Heart left ventricle (tissue), 16 donors: ENCODE data around the gene ABLIM1. TPM values are rescaled to one million over a fixed set of nuclear protein-coding genes. Genes with fewer than 3 reads are reported as not detected.

ENCODE experiments used
- ATAC-seq, 4 donors: fragments of 200-7000 bp; cut with Tn5 transposase; one replicate each; pipeline ENCODE4 v1.9.1; 2020 to 2022; ENCODE audit warnings: moderate library complexity in 4 of 4, mild to moderate bottlenecking in 3 of 4, moderate number of reproducible peaks in 1 of 4
- DNase-seq, 5 donors: peaks; one replicate each; pipeline ENCODE4 v3.0.0-alpha.2; 2020
- H3K27ac ChIP-seq, 12 donors: fragments of 200-600 bp; sonication (generic) in 4 of 12; one replicate each; pipeline versions ENCODE4 v1.5.0 to v1.8.0; 2016 to 2022; ENCODE audit warnings: mild to moderate bottlenecking in 2 of 12
- H3K27me3 ChIP-seq, 9 donors: fragments of 200-600 bp; sonication (generic) in 2 of 9; one replicate each; pipeline versions ENCODE4 v1.5.1 to v1.8.0; 2016 to 2022; ENCODE audit warnings: mild to moderate bottlenecking in 3 of 9
- H3K36me3 ChIP-seq, 9 donors: fragments of 200-600 bp; sonication (generic) in 2 of 9; one replicate each; pipeline versions ENCODE4 v1.5.0 to v1.8.0; 2018 to 2022; ENCODE audit warnings: mild to moderate bottlenecking in 2 of 9
- H3K4me1 ChIP-seq, 12 donors: fragments of 200-600 bp; sonication (generic) in 4 of 12; one replicate each; pipeline versions ENCODE4 v1.5.0 to v1.8.0; 2016 to 2022; ENCODE audit warnings: mild to moderate bottlenecking in 3 of 12
- H3K4me3 ChIP-seq, 12 donors: fragments of 200-600 bp; sonication (generic) in 4 of 12; one replicate each; pipeline versions ENCODE4 v1.5.0 to v1.8.0; 2017 to 2022; ENCODE audit warnings: mild to moderate bottlenecking in 9 of 12, moderate library complexity in 4 of 12
- H3K9me3 ChIP-seq, 12 donors: fragments of 200-600 bp; sonication (generic) in 4 of 12; one replicate each; pipeline versions ENCODE4 v1.5.0 to v1.8.0; 2016 to 2022; ENCODE audit warnings: mild to moderate bottlenecking in 1 of 12
- POLR2A ChIP-seq, 2 donors: fragments of 450-650 bp; IDR thresholded peaks; one replicate each; pipeline ENCODE4 v1.6.1; 2017; ENCODE audit warnings: antibody characterized with exemption in 2 of 2, mild to moderate bottlenecking in 2 of 2, moderate library complexity in 2 of 2
- WGBS, 4 donors: extraction: QIAGEN DNeasy Blood & Tissue Kit in 2 of 4; methylation state at CpG; one replicate each; pipeline versions ENCODE4 v1.1.5 to v1.1.7; 2013 to 2018; 5-methylcytosine and 5-hydroxymethylcytosine counted together
- intact Hi-C, 10 donors: fragments of 100-400 bp; cut with DNase I; formaldehyde crosslinking; loops; one replicate each; pipeline versions ENCODE4 v1.11.1 to v1.14.2; 2022
- polyA plus RNA-seq, 2 donors: library from polyadenylated mRNA; stranded (reverse); fragments of 200-250 nt; gene quantifications; one replicate each; pipeline ENCODE4 v1.2.3, GENCODE V29; 2013
- total RNA-seq, 9 donors: library from RNA; depleted of rRNA in 2 of 9; stranded (reverse); fragments of >200 nt in 2 of 9; fragmentation: NEBNext Ultra II Directional in 3 of 9; extraction: Animal tissue kit (Norgen Biotek cat#: 25700) in 3 of 9; gene quantifications; one replicate each; pipeline versions ENCODE4 v1.1.0 to v1.2.4, GENCODE V29; 2016 to 2023
- TF ChIP-seq, protein P1 (sequence below), 12 donors: fragments of 200-600 bp; sonication (generic) in 4 of 12; IDR thresholded peaks; one replicate each; pipeline versions ENCODE4 v1.5.0 to v1.8.0; 2018 to 2022; ENCODE audit warnings: antibody characterized with exemption in 12 of 12, mild to moderate bottlenecking in 5 of 12
- donor health status: ischemic (EF 13 %, LVEDD 7.1; RV severe dilation, severe dysfunction).
- donor health status: healthy with polysubstance abuse.
- donor health status: DM: no; HTN: yes; CAD: no.
- donor health status: DM: no; HTN: no; CAD: no.
- donor health status: ischemic (EF 25% LVEDD 6.9; RV normal size, moderate dysfunction).
- donor health status: ischemic (EF 25% LVEDD 5.7; RV mildly dilated, moderate dysfunction).
- donor health status: healthy.
- donor health status: DM: yes; HTN: yes; CAD: no.
- donor health status: ischemic (EF 35%, LVEDD 5.7; RV mildly dilated, moderate dysfunction).
- donor health status: nonischemic (EF 11% LVEDD 7.7; RV severe dilation, severe dysfunction).
- donor health status: DM: yes; HTN: yes; CAD: no.
- donor health status: PGD.
- donor health status: ischemic (EF 29% LVEDD 5.4; RV normal size, mild dysfunction).
- donor health status: nonischemic (EF 23%, LVEDD 6.1; RV moderate dilation, normal function).

ABLIM1 gene
- total and polyA plus RNA-seq, 11 donors: 242 to 713 (median 561) TPM

DNA sequence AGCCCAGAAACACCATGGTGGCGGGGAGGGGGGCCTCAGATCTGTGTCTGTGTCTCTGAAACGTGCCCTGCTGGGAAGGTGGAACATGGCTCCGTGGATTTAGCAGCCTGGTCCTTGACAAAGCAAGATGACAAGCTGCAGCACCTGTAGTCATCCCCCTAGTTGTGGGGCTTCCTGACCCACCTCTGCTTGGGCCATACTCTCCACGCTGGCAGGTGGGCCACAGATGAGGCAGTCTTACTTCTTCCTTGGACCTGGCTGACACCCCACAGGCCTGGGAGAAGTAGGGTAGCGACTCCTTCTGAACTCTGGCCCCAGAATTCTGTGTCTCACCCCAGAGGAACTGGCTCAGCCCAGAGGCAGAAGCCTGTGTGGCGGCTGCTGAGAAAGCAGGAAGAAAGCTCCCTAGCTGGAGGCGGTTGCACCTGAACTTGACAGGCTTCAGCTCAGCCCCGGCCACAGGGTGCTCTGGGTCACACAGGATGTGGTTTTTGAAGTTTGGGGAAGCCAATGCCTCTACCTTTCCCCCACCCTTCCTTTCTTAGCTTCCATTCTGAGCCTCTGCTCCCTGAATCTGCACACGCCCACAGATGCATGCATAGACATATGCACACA is 113.9 kb downstream of the ABLIM1 start:
- H3K27ac ChIP-seq: peak overlapping the region in 5 of 12 donors; percentile 11 to 84 (median 49)

DNA sequence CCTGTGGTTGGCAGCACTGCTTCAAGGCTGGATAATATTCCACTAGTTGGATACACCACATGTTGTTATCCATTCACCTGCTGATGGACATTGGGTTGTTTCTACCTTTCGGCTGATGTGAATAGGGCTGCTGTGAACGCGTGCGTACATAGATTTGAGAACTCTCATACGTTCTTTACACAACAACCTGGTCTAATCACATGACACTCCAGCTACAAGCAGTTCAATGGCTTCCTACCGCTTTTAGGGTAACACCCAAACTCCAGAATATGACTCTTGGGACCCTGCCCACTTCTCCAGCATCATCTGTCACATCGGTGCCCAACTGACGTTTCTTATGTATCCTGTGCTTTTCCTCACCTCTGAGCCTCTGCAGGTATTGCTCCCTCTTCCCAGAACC is 114.6 kb downstream of the ABLIM1 start:
- peaks cover 11 to 90% (median 58%) of the 10 kb centered on the region in 12 donors for H3K4me1 ChIP-seq
- intact Hi-C loops: loop anchor here in 6 of 10 donors (5.0 to 10.0 kb wide), 3 partner anchors 71 to 241 kb away; no protein-coding TSS in a partner anchor
- peak overlapping the region in 5 of 12 donors; percentile 11 to 86 (median 59) for H3K27ac ChIP-seq

More for the DNA sequence above, 113.9 kb downstream of the ABLIM1 start:
- Histone ChIP-seq H3K27me3 (no peaks in the 10 kb centered on the region), H3K4me1 (peaks cover 11 to 90% (median 55%) of the 10 kb centered on the region in 12 donors), H3K4me3 (no peak overlapping the region), H3K9me3 (no peaks in the 10 kb centered on the region), H3K36me3 (peaks cover 0 to 74% (median 37%) of the 10 kb centered on the region in 9 donors)
- intact Hi-C loops: loop anchor here in 6 of 10 donors (5.0 to 10.0 kb wide), 3 partner anchors 72 to 242 kb away; no protein-coding TSS in a partner anchor
- TF ChIP-seq, protein P1, sequence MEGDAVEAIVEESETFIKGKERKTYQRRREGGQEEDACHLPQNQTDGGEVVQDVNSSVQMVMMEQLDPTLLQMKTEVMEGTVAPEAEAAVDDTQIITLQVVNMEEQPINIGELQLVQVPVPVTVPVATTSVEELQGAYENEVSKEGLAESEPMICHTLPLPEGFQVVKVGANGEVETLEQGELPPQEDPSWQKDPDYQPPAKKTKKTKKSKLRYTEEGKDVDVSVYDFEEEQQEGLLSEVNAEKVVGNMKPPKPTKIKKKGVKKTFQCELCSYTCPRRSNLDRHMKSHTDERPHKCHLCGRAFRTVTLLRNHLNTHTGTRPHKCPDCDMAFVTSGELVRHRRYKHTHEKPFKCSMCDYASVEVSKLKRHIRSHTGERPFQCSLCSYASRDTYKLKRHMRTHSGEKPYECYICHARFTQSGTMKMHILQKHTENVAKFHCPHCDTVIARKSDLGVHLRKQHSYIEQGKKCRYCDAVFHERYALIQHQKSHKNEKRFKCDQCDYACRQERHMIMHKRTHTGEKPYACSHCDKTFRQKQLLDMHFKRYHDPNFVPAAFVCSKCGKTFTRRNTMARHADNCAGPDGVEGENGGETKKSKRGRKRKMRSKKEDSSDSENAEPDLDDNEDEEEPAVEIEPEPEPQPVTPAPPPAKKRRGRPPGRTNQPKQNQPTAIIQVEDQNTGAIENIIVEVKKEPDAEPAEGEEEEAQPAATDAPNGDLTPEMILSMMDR (IDR thresholded peaks at IDR 0.05): no peak
- no peak for TF ChIP-seq POLR2A (IDR thresholded peaks at IDR 0.05)
- ATAC-seq (no peak), DNase-seq (no peak)
- 68 to 82% (median 75%) methylated on average over 9 of the region's 9 CpGs for WGBS, 4 donors

DNA sequence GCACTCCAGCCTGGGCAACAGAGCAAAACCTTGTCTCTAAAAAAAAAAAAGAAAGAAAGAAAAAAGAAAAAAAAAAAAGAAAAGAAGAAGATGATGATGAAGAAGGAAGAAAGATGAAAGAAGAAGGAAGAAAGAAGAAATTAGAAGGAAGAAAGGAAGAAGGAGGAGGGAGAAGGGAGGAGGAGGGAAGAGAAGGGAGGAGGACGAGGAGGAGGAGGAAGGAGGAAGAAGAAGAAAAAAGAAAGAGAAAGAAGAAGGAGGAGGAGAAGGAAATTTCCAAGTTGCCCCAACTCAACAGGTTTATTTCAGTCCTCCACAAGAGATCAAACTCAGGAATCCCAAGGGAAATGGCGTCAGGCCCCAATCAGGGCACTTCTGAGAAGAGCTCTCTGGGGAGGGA is 115.7 kb downstream of the ABLIM1 start:
- peaks cover 17 to 89% (median 59%) of the 10 kb centered on the region in 12 donors for H3K4me1 ChIP-seq
- intact Hi-C loops: loop anchor here in 6 of 10 donors (5.0 to 10.0 kb wide), 3 partner anchors 70 to 240 kb away; no protein-coding TSS in a partner anchor
- ATAC-seq (no peak), DNase-seq (peak in 1 of 5 donors; percentile 36)
- H3K27ac ChIP-seq: peak overlapping the region in 9 of 12 donors; percentile 39 to 86 (median 75)
- H3K36me3 ChIP-seq: peaks cover 0 to 83% (median 37%) of the 10 kb centered on the region in 9 donors
- H3K27me3 ChIP-seq: no peaks in the 10 kb centered on the region
- WGBS, 4 donors: 68 to 76% (median 70%) methylated on average over 2 of the region's 2 CpGs
- H3K4me3 ChIP-seq: no peak overlapping the region
- TF ChIP-seq, protein P1 (IDR thresholded peaks at IDR 0.05): no peak
- TF ChIP-seq POLR2A (IDR thresholded peaks at IDR 0.05): no peak
- no peaks in the 10 kb centered on the region for H3K9me3 ChIP-seq

More for the DNA sequence above, 114.6 kb downstream of the ABLIM1 start:
- no peaks in the 10 kb centered on the region for H3K9me3 ChIP-seq
- no peak overlapping the region for H3K4me3 ChIP-seq
- TF ChIP-seq, protein P1 (IDR thresholded peaks at IDR 0.05): no peak
- H3K36me3 ChIP-seq: peaks cover 0 to 81% (median 37%) of the 10 kb centered on the region in 9 donors
- no peaks in the 10 kb centered on the region for H3K27me3 ChIP-seq
- 50 to 65% (median 51%) methylated on average over 8 of the region's 8 CpGs for WGBS, 4 donors
- no peak for DNase-seq
- no peak for ATAC-seq

DNA sequence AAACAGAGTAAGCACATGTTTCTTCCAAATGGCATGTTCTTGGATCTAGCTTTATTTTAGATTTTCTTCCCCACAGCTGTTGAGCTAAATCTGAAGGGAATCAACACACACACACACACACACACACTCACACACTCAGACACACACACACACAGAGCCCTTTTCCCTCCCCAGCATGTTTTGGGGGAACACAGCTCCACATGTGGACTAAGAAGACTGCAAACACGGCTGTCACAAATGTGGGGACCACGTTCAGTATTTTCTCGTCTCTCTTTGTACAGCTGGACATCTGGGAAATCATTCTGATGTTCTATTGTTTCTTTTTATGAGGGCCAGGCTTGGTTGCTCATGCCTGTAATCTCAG is 116.3 kb downstream of the ABLIM1 start:
- 38 to 71% (median 58%) methylated on average over 3 of the region's 3 CpGs for WGBS, 4 donors
- intact Hi-C loops: loop anchor here in 6 of 10 donors (5.0 to 10.0 kb wide), 3 partner anchors 69 to 239 kb away; no protein-coding TSS in a partner anchor
- DNase-seq (no peak), ATAC-seq (peak in 1 of 4 donors; percentile 5)
- peaks cover 17 to 86% (median 54%) of the 10 kb centered on the region in 12 donors for H3K4me1 ChIP-seq
- peak overlapping the region; percentile 25 to 86 (median 76) for H3K27ac ChIP-seq
- TF ChIP-seq POLR2A (IDR thresholded peaks at IDR 0.05): no peak
- TF ChIP-seq, protein P1 (IDR thresholded peaks at IDR 0.05): no peak
- peaks cover 0 to 84% (median 39%) of the 10 kb centered on the region in 9 donors for H3K36me3 ChIP-seq
- H3K27me3 ChIP-seq: no peaks in the 10 kb centered on the region
- H3K9me3 ChIP-seq: no peaks in the 10 kb centered on the region
- no peak overlapping the region for H3K4me3 ChIP-seq
